Right lobe of liver (tissue), 4 donors: ENCODE results near the gene PPARG.

ENCODE experiments used
- CTCF ChIP-seq, 4 donors: fragments of 200-600 bp in 3 of 4; fragments of 450-650 bp in 1 of 4; IDR thresholded peaks; one replicate each; pipeline versions ENCODE4 v1.5.1 to v1.8.0; 2016 to 2022; ENCODE audit warnings: antibody characterized with exemption in 4 of 4, mild to moderate bottlenecking in 2 of 4
- POLR2A ChIP-seq: fragments of 450-650 bp; IDR thresholded peaks from one replicate; pipeline ENCODE4 v1.6.1; 2017; ENCODE audit warnings: antibody characterized with exemption, mild to moderate bottlenecking
- donor health status: DM: no; HTN: no; CAD: no.
- donor health status: DM: no; HTN: no; CAD: no.
- donor health status: DM: no; HTN: yes; CAD: no.

- TF ChIP-seq CTCF (IDR thresholded peaks at IDR 0.05) (peak in 1 of 4 donors; percentile 9), POLR2A (no peak)
Measured at GRCh38 chr3:12371525-12372140, 82.8 kb downstream of the PPARG start.
